Neutrophil (primary cell): Measurements from ENCODE around the gene HMGXB4.

Source experiments
- H3K27ac ChIP-seq: fragments of 200-600 bp; sonication (generic); 2 replicates; pipeline ENCODE4 v1.5.1; 2016; ENCODE audit warnings: mild to moderate bottlenecking, moderate library complexity
- H3K27me3 ChIP-seq: fragments of 200-600 bp; sonication (generic); 2 replicates; pipeline ENCODE4 v1.6.0; 2016; ENCODE audit warnings: mild to moderate bottlenecking
- H3K36me3 ChIP-seq: fragments of 200-600 bp; sonication (generic); 2 replicates; pipeline ENCODE4 v1.5.1; 2017
- H3K4me1 ChIP-seq, 2 experiments: fragments of 200-600 bp in 1 of 2; sonication (generic) in 1 of 2; 1 replicate in 1 of 2; 2 replicates in 1 of 2; pipeline versions ENCODE4 v1.5.1 to v1.6.1; 2013 to 2016; ENCODE audit warnings: low read depth in 1 of 2, low read length in 1 of 2, mild to moderate bottlenecking in 1 of 2, moderate library complexity in 1 of 2; ENCODE audit not compliant: control insufficient read depth in 1 of 2, insufficient read depth in 1 of 2
- H3K4me3 ChIP-seq, 2 experiments: fragments of 200-600 bp in 1 of 2; sonication (generic) in 1 of 2; 1 replicate in 1 of 2; 2 replicates in 1 of 2; pipeline ENCODE4 v1.5.1; 2013 to 2016; ENCODE audit warnings: low read depth in 1 of 2, low read length in 1 of 2, mild to moderate bottlenecking in 1 of 2, moderate library complexity in 1 of 2
- H3K9me3 ChIP-seq: fragments of 200-600 bp; sonication (generic); 2 replicates; pipeline ENCODE4 v1.5.1; 2016
- CTCF ChIP-seq: fragments of 200-600 bp; sonication (generic); IDR thresholded peaks from 2 replicates; pipeline ENCODE4 v1.5.1; 2016; ENCODE audit warnings: antibody characterized with exemption

The HMGXB4 gene

GRCh38 chr22:35332278-35332677 lies 75.0 kb downstream of the HMGXB4 start:
- Histone ChIP-seq H3K36me3 (peaks cover 81% of the 10 kb centered on the region), H3K27me3 (no peaks in the 10 kb centered on the region), H3K27ac (peak overlapping the region; percentile 1), H3K4me3 (no peak overlapping the region), H3K4me1 (peaks cover 55 to 63% of the 10 kb centered on the region in 2 experiments), H3K9me3 (no peaks in the 10 kb centered on the region)
- no peak for TF ChIP-seq CTCF

- Histone ChIP-seq H3K27me3 (no peaks in the 10 kb centered on the region), H3K4me1 (peaks cover 46 to 53% of the 10 kb centered on the region in 2 experiments), H3K4me3 (no peak overlapping the region), H3K36me3 (peaks cover 81% of the 10 kb centered on the region), H3K9me3 (no peaks in the 10 kb centered on the region), H3K27ac (peak overlapping the region; percentile 58)
- TF ChIP-seq CTCF: no peak
Observed at GRCh38 chr22:35333220-35333619, 75.9 kb downstream of the HMGXB4 start.

GRCh38 chr22:35334004-35334403 lies 76.7 kb downstream of the HMGXB4 start:
- H3K4me1 ChIP-seq: peaks cover 38 to 45% of the 10 kb centered on the region in 2 experiments
- H3K4me3 ChIP-seq: no peak overlapping the region
- H3K27ac ChIP-seq: peak overlapping the region; percentile 58
- H3K36me3 ChIP-seq: peaks cover 87% of the 10 kb centered on the region
- H3K27me3 ChIP-seq: no peaks in the 10 kb centered on the region
- no peak for TF ChIP-seq CTCF
- no peaks in the 10 kb centered on the region for H3K9me3 ChIP-seq

- H3K27me3 ChIP-seq: no peaks in the 10 kb centered on the region
- H3K27ac ChIP-seq: peak overlapping the region; percentile 10
- no peaks in the 10 kb centered on the region for H3K9me3 ChIP-seq
- no peak for TF ChIP-seq CTCF
- H3K4me3 ChIP-seq: no peak overlapping the region
- peaks cover 100% of the 10 kb centered on the region for H3K36me3 ChIP-seq
- H3K4me1 ChIP-seq: peaks cover 23 to 31% of the 10 kb centered on the region in 2 experiments
Observed at GRCh38 chr22:35335468-35335867, 78.2 kb downstream of the HMGXB4 start.

GRCh38 chr22:35335936-35336781 lies 78.9 kb downstream of the HMGXB4 start:
- peaks cover 100% of the 10 kb centered on the region for H3K36me3 ChIP-seq
- no peak for TF ChIP-seq CTCF
- H3K27me3 ChIP-seq: no peaks in the 10 kb centered on the region

More at GRCh38 chr22:35335936-35336781, 78.9 kb downstream of the HMGXB4 start:
- no peaks in the 10 kb centered on the region for H3K9me3 ChIP-seq
- H3K4me1 ChIP-seq: peaks cover 16 to 24% of the 10 kb centered on the region in 2 experiments
- H3K4me3 ChIP-seq: no peak overlapping the region
- peak overlapping the region; percentile 10 for H3K27ac ChIP-seq
